Endothelial cell of umbilical vein (primary cell): ENCODE measurements around the gene MLLT1. TPM values are rescaled to one million over a fixed set of nuclear protein-coding genes. Genes with fewer than 3 reads are reported as not detected.

Source experiments
- BruUV-seq: library from RNA; stranded (reverse); fragments of 400-500 nt; replicated peaks from 2 replicates; lab custom pipeline; 2021; lab: Mats Ljungman, UMichigan
- CTCF ChIA-PET: fragments of 300-600, 350-600 bp; sonication (Branson Sonifier 250); formaldehyde crosslinking; loops from one replicate; lab custom pipeline; 2021; ENCODE audit warnings: antibody characterized with exemption, inconsistent platforms; lab: Charles Lee
- POLR2A ChIA-PET: fragments of 300-600, 350-600 bp; sonication (Branson Sonifier 250); formaldehyde crosslinking; loops from one replicate; lab custom pipeline; 2021; ENCODE audit warnings: antibody characterized with exemption, inconsistent platforms; lab: Charles Lee
- DNase-seq: peaks from one replicate; pipeline ENCODE4 v3.0.0-alpha.2; 2011; ENCODE audit warnings: low read depth, low spot score
- FAIRE-seq: peaks from 2 replicates; lab custom pipeline; 2011; peaks lifted over from hg19 to GRCh38; lab: Jason Lieb, UNC
- H2AFZ ChIP-seq: 2 replicates; pipeline ENCODE4 v1.6.0; 2012; ENCODE audit warnings: low read depth, low read length, control low read depth, inconsistent platforms
- H3K27ac ChIP-seq: 2 replicates; pipeline ENCODE4 v1.5.1; 2011; ENCODE audit warnings: low read depth, mild to moderate bottlenecking, control low read depth, low read length, moderate library complexity; ENCODE audit not compliant: insufficient read depth
- H3K27me3 ChIP-seq, 2 experiments: 2 replicates each; pipeline versions ENCODE4 v1.6.0 to v1.6.1; 2011; ENCODE audit warnings: low read length in 2 of 2, mixed read lengths in 1 of 2; ENCODE audit not compliant: control insufficient read depth in 2 of 2, insufficient read depth in 2 of 2
- H3K36me3 ChIP-seq, 2 experiments: 2 replicates in 1 of 2; 3 replicates in 1 of 2; pipeline ENCODE4 v1.5.1; 2011; ENCODE audit warnings: low read length in 2 of 2, mild to moderate bottlenecking in 1 of 2, moderate library complexity in 1 of 2; ENCODE audit not compliant: control insufficient read depth in 2 of 2, insufficient read depth in 2 of 2; ENCODE audit errors: extremely low read depth in 1 of 2
- H3K4me1 ChIP-seq: 3 replicates; pipeline ENCODE4 v1.5.1; 2011; ENCODE audit warnings: mild to moderate bottlenecking, low read length; ENCODE audit not compliant: control insufficient read depth, insufficient read depth; ENCODE audit errors: extremely low read depth
- H3K4me2 ChIP-seq: 2 replicates; pipeline ENCODE4 v1.6.1; 2011; ENCODE audit warnings: low read length, control low read depth, mixed read lengths; ENCODE audit not compliant: insufficient read depth
- H3K4me3 ChIP-seq, 3 experiments: fragments of 200-600 bp in 1 of 3; sonication (generic), shearing (Covaris generic) in 1 of 3; replicated peaks in 1 of 3; 2 replicates each; pipeline ENCODE4 v1.5.1; 2011 to 2016; ENCODE audit warnings: control low read depth in 3 of 3, low read length in 3 of 3, mild to moderate bottlenecking in 2 of 3, inconsistent platforms in 1 of 3, low read depth in 1 of 3, moderate library complexity in 1 of 3; ENCODE audit not compliant: insufficient read depth in 1 of 3
- H3K79me2 ChIP-seq: 2 replicates; pipeline ENCODE4 v1.6.0; 2012; ENCODE audit warnings: low read length, inconsistent platforms; ENCODE audit not compliant: control insufficient read depth, insufficient read depth
- H3K9ac ChIP-seq: replicated peaks from 2 replicates; pipeline ENCODE3; 2011; ENCODE audit warnings: low read length, control low read depth; ENCODE audit not compliant: insufficient read depth; ENCODE audit errors: extremely low read depth
- H3K9me1 ChIP-seq: replicated peaks from 3 replicates; pipeline ENCODE4 v1.6.0; 2011; ENCODE audit warnings: mild to moderate bottlenecking, low read length; ENCODE audit not compliant: control insufficient read depth, insufficient read depth; ENCODE audit errors: extremely low read depth
- H3K9me3 ChIP-seq: replicated peaks from 2 replicates; pipeline ENCODE4 v1.5.1; 2012; ENCODE audit warnings: low read length, inconsistent platforms; ENCODE audit not compliant: control insufficient read depth, insufficient read depth
- H4K20me1 ChIP-seq: replicated peaks from 2 replicates; pipeline ENCODE3; 2011; ENCODE audit warnings: mild to moderate bottlenecking, low read length; ENCODE audit not compliant: control insufficient read depth, insufficient read depth; ENCODE audit errors: extremely low read depth
- CTCF ChIP-seq, 2 donors: IDR thresholded peaks; 1 replicate in 1 of 2; 2 replicates in 1 of 2; pipeline ENCODE4 v1.5.1; 2011; ENCODE audit warnings: low read length in 2 of 2, mild to moderate bottlenecking in 2 of 2, moderate library complexity in 2 of 2, control low read depth in 1 of 2, inconsistent platforms in 1 of 2, low read depth in 1 of 2; ENCODE audit not compliant: insufficient read depth in 1 of 2; ENCODE audit errors: extremely low read depth in 1 of 2
- EZH2 ChIP-seq: IDR thresholded peaks from 2 replicates; pipeline ENCODE4 v1.6.1; 2012; ENCODE audit warnings: borderline replicate concordance, low read depth, mild to moderate bottlenecking, moderate library complexity, low read length, inconsistent platforms; ENCODE audit not compliant: severe bottlenecking
- FOS ChIP-seq: IDR thresholded peaks from 2 replicates; pipeline ENCODE4 v1.6.1; 2011; ENCODE audit warnings: mild to moderate bottlenecking, low read length, moderate library complexity, borderline replicate concordance; ENCODE audit not compliant: insufficient read depth
- GATA2 ChIP-seq: IDR thresholded peaks from 2 replicates; pipeline ENCODE4 v1.7.0; 2011; ENCODE audit warnings: low read depth, mild to moderate bottlenecking, moderate library complexity, mixed read lengths, low read length; ENCODE audit not compliant: insufficient read length, insufficient read depth
- JUN ChIP-seq: IDR thresholded peaks from 2 replicates; pipeline ENCODE4 v1.6.1; 2011; ENCODE audit warnings: borderline replicate concordance, low read depth; ENCODE audit not compliant: insufficient read length, insufficient read depth
- MYC ChIP-seq: IDR thresholded peaks from one replicate; pipeline ENCODE4 v1.6.1; 2011; ENCODE audit warnings: mild to moderate bottlenecking, low read depth, low read length
- POLR2A ChIP-seq: IDR thresholded peaks from 2 replicates; pipeline ENCODE4 v1.6.1; 2012; ENCODE audit warnings: low read depth, mild to moderate bottlenecking, control low read depth, low read length
- POLR2AphosphoS5 ChIP-seq: IDR thresholded peaks from 2 replicates; pipeline ENCODE4 v1.6.1; 2012; ENCODE audit warnings: low read depth, mild to moderate bottlenecking, control low read depth, low read length, moderate library complexity; ENCODE audit not compliant: insufficient read depth
- dilution Hi-C: fragments of 300-500 bp; cut with MboI; formaldehyde crosslinking; loops from one replicate; pipeline ENCODE4 v1.15.0; 2019; ENCODE audit warnings: low sequenced_read_pairs; ENCODE audit not compliant: extremely low pct_ligation_motif_present
- intact Hi-C: fragments of 100-400 bp; cut with micrococcal nuclease; formaldehyde crosslinking; loops from one replicate; pipeline ENCODE4 v1.10.0; 2022
- polyA plus RNA-seq, 4 experiments: library from polyadenylated mRNA; depleted of rRNA in 3 of 4; stranded (reverse) in 3 of 4; unstranded in 1 of 4; fragments of >200 nt; gene quantifications; 2 replicates each; pipeline versions ENCODE4 v1.2.1 to v1.2.3, GENCODE V29; 2011 to 2012; ENCODE audit warnings: missing spikeins in 1 of 4
- total RNA-seq: library from RNA; stranded (reverse); gene quantifications from 2 replicates; pipeline ENCODE4 v1.2.3, GENCODE V29; 2021
- TF ChIP-seq, protein P1 (sequence below): IDR thresholded peaks from 2 replicates; pipeline ENCODE4 v1.6.1; 2011; ENCODE audit not compliant: insufficient read depth, insufficient read length

MLLT1 gene
- total and polyA plus RNA-seq, 2 donors (not counting 3 experiments of a cell fraction or from before 2014, with no cell fraction given), result 43.9 to 84.8 TPM

DNA sequence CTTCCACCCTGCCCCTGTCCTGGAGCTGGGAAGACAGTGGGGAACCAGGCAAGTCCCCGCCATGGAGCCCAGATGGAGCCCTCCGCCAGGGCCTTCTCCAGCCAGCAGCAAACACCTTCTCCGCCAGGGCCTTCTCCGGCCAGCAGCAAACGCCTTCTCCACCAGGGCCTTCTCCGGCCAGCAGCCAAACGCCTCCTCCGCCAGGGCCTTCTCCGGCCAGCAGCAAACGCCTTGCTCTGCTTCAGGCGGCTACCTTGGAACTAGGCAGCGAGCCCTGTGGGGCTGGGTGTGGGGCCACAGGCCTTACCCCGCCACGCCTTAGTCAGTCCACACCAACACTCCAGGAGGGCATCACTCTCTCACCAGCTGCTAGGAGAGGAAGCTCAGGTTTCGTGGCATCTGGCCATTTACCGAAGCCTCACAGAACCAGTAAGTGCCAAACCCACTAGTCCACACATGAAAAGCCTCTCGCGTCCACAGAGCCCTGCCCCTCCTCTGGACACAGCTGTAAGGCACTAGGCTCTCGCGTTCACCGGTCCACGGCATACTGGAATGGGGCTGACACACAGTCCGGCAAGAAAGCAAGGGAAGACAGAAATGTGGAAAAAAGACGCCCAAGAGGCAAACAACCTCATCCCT lies 41.0 kb downstream of the MLLT1 start:
- H3K4me2 ChIP-seq, result peak overlapping the region; percentile 43
- no peak overlapping the region for H2AFZ ChIP-seq
- POLR2A ChIA-PET, result interaction anchor here (0.8 kb wide), 1 partner anchor 38 kb away, joined by 3 read pairs; no protein-coding TSS in a partner anchor
- H3K36me3 ChIP-seq, result no peaks in the 10 kb centered on the region
- DNase-seq (no peak), FAIRE-seq (no peak)
- no peak overlapping the region for H3K4me3 ChIP-seq
- peak overlapping the region; percentile 88 for H3K9ac ChIP-seq
- no peaks in the 10 kb centered on the region for H3K9me3 ChIP-seq
- intact Hi-C loops (loop anchor here (1.0 kb wide), 3 partner anchors 19 to 42 kb away; no protein-coding TSS in a partner anchor), dilution Hi-C loops (no loop called here)
- no peaks in the 10 kb centered on the region for H3K27me3 ChIP-seq
- no peaks in the 10 kb centered on the region for H4K20me1 ChIP-seq
- H3K4me1 ChIP-seq, result peaks cover 68% of the 10 kb centered on the region
- CTCF ChIA-PET, result interaction anchor here (0.9 to 3.4 kb wide), 15 partner anchors 8 to 134 kb away, joined by 3 to 37 read pairs (median 3); partner anchors contain the start of gene ALKBH7
- peaks cover 69% of the 10 kb centered on the region for H3K79me2 ChIP-seq
- TSS peak; percentile 56 for BruUV-seq
- no peak for TF ChIP-seq CTCF (IDR thresholded peaks at IDR 0.05; ENCODE audit: extremely low read depth in 1 of 2, insufficient read depth in 1 of 2, low read depth in 1 of 2, low read length in 2 of 2)
- no peak for TF ChIP-seq FOS
- TF ChIP-seq MYC, result no peak
- TF ChIP-seq, protein P1, sequence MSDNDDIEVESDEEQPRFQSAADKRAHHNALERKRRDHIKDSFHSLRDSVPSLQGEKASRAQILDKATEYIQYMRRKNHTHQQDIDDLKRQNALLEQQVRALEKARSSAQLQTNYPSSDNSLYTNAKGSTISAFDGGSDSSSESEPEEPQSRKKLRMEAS, result no peak
- TF ChIP-seq POLR2A, result no peak
- TF ChIP-seq JUN, result no peak
- no peak for TF ChIP-seq POLR2AphosphoS5
- no peak for TF ChIP-seq GATA2
- TF ChIP-seq EZH2, result no peak
- no peaks in the 10 kb centered on the region for H3K9me1 ChIP-seq
- H3K27ac ChIP-seq, result peak overlapping the region; percentile 99
